Stomach (tissue), 9 donors: ENCODE measurements around the gene TOR4A. TPM values are rescaled to one million over a fixed set of nuclear protein-coding genes. Genes with fewer than 3 reads are reported as not detected.

Source experiments
- DNase-seq, 2 donors: peaks; one replicate each; pipeline versions ENCODE4 v3.0.0 to v3.0.0-alpha.2; 2013 to 2019
- H3K27ac ChIP-seq, 5 donors: fragments of 200-600 bp in 4 of 5; sonication (generic) in 4 of 5; one replicate each; pipeline ENCODE4 v1.5.1; 2013 to 2019; ENCODE audit warnings: mild to moderate bottlenecking in 1 of 5, moderate library complexity in 1 of 5
- H3K27me3 ChIP-seq, 3 donors: fragments of 200-600 bp; sonication (generic); one replicate each; pipeline ENCODE4 v1.5.1; 2017 to 2019; ENCODE audit warnings: mixed run types in 1 of 3
- H3K36me3 ChIP-seq, 4 donors: fragments of 200-600 bp; sonication (generic); 1 replicate in 3 of 4; 2 replicates in 1 of 4; pipeline ENCODE4 v1.5.1; 2016 to 2019
- H3K4me1 ChIP-seq, 4 donors: fragments of 200-600 bp; sonication (generic); one replicate each; pipeline ENCODE4 v1.5.1; 2016 to 2019
- H3K4me3 ChIP-seq, 4 donors: fragments of 200-600 bp; sonication (generic) in 3 of 4; one replicate each; pipeline ENCODE4 v1.5.1; 2016 to 2019; ENCODE audit warnings: mild to moderate bottlenecking in 1 of 4
- H3K9me3 ChIP-seq, 4 donors: fragments of 200-600 bp; sonication (generic); one replicate each; pipeline ENCODE4 v1.5.1; 2016 to 2019
- EP300 ChIP-seq: sonication (generic); formaldehyde crosslinking; IDR thresholded peaks from one replicate; pipeline ENCODE4 v1.6.1; 2017; ENCODE audit warnings: antibody characterized with exemption
- POLR2A ChIP-seq, 4 donors: fragments of 450-650 bp; IDR thresholded peaks; one replicate each; pipeline ENCODE4 v1.6.1; 2016; ENCODE audit warnings: antibody characterized with exemption in 4 of 4, control low read depth in 2 of 4, mild to moderate bottlenecking in 1 of 4, moderate library complexity in 1 of 4
- POLR2AphosphoS5 ChIP-seq, 3 donors: sonication (generic); formaldehyde crosslinking; IDR thresholded peaks; one replicate each; pipeline ENCODE4 v1.6.1; 2016; ENCODE audit warnings: antibody characterized with exemption in 3 of 3
- WGBS, 5 donors: extraction: QIAGEN DNeasy Blood & Tissue Kit in 3 of 5; methylation state at CpG; one replicate each; pipeline versions ENCODE4 v1.1.5 to v1.1.7; 2013 to 2018; 5-methylcytosine and 5-hydroxymethylcytosine counted together
- intact Hi-C: fragments of 100-400 bp; cut with DNase I; formaldehyde crosslinking; loops from one replicate; pipeline ENCODE4 v1.15.1; 2023; ENCODE audit warnings: low total_unique reads
- polyA plus RNA-seq, 3 donors: library from polyadenylated mRNA; stranded (reverse); fragments of 200-250 nt; gene quantifications; one replicate each; pipeline ENCODE4 v1.2.3, GENCODE V29; 2013
- total RNA-seq, 5 donors: library from RNA; depleted of rRNA; stranded (reverse); fragments of >200 nt; gene quantifications; one replicate each; pipeline versions ENCODE4 v1.1.0 to v1.2.3, GENCODE V29; 2014 to 2016
- TF ChIP-seq, protein P1 (sequence below), 7 experiments: fragments of 450-650 bp in 4 of 7; fragments of 200-600 bp in 3 of 7; sonication (generic) in 3 of 7; IDR thresholded peaks; one replicate each; pipeline ENCODE4 v1.5.1; 2016 to 2019; ENCODE audit warnings: antibody characterized with exemption in 7 of 7, control low read depth in 2 of 7, mild to moderate bottlenecking in 1 of 7
- donor health status: healthy with polysubstance abuse.
- donor health status: Bipolar disorder and iron deficiency.
- donor health status: healthy.

TOR4A gene
- total and polyA plus RNA-seq, 8 donors, result 5.9 to 180 (median 10.2) TPM

DNA sequence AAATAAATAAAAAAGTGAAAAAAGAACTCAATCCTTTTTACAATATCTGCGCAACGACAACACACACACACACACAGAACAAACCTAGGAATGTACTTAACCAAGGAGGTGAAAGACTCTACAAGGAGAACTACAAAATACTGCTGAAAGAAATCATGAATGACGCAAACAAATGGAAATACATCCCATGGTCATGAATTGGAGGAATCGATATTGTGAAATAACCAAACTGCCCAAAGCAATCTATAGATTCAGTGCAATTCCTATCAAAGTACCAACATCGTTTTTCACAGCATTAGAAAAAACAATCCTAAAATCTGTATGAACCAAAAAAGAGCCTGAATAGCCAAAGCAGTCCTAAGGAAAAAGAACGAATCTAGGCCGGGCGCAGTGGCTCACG lies 54.4 kb downstream of the TOR4A start:
- TF ChIP-seq POLR2AphosphoS5 (IDR thresholded peaks at IDR 0.05), result no peak
- TF ChIP-seq POLR2A (IDR thresholded peaks at IDR 0.05), result no peak
- TF ChIP-seq, protein P1, sequence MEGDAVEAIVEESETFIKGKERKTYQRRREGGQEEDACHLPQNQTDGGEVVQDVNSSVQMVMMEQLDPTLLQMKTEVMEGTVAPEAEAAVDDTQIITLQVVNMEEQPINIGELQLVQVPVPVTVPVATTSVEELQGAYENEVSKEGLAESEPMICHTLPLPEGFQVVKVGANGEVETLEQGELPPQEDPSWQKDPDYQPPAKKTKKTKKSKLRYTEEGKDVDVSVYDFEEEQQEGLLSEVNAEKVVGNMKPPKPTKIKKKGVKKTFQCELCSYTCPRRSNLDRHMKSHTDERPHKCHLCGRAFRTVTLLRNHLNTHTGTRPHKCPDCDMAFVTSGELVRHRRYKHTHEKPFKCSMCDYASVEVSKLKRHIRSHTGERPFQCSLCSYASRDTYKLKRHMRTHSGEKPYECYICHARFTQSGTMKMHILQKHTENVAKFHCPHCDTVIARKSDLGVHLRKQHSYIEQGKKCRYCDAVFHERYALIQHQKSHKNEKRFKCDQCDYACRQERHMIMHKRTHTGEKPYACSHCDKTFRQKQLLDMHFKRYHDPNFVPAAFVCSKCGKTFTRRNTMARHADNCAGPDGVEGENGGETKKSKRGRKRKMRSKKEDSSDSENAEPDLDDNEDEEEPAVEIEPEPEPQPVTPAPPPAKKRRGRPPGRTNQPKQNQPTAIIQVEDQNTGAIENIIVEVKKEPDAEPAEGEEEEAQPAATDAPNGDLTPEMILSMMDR (IDR thresholded peaks at IDR 0.05), result no peak
- no peak for TF ChIP-seq EP300
- Histone ChIP-seq H3K4me3 (no peak overlapping the region), H3K36me3 (peaks cover 0 to 12% (median 2%) of the 10 kb centered on the region in 4 donors), H3K9me3 (peaks cover 0 to 10% (median 4%) of the 10 kb centered on the region in 4 donors), H3K27ac (no peak overlapping the region), H3K4me1 (no peaks in the 10 kb centered on the region), H3K27me3 (no peaks in the 10 kb centered on the region)
- WGBS, 5 donors, result 94 to 97% (median 96%) methylated on average over 9 of the region's 9 CpGs
- no peak for DNase-seq
- intact Hi-C loops, result no loop called here

Other genes with a start within 250 kb of the TOR4A start
- gene ABCA2, start 249.5 kb upstream of the TOR4A start, total RNA-seq, result 100 to 1,000 TPM in 1 of 5 donors, 10 to 100 TPM in 3, 1 to 10 TPM in 1; 7.3 to 385 (median 72.8) TPM
- 10 to 100 TPM in 2 of 3 donors, 1 to 10 TPM in 1; 9.3 to 25.5 (median 24.4) TPM for gene ABCA2, start 249.5 kb upstream of the TOR4A start, polyA plus RNA-seq
- gene FUT7, start 245.6 kb upstream of the TOR4A start, total RNA-seq, result 1 to 10 TPM in 1 of 5 donors, under 1 TPM in 1, not detected in 3; 0.37 to 3.9 TPM
- gene FUT7, start 245.6 kb upstream of the TOR4A start, polyA plus RNA-seq, result under 1 TPM in 2 of 3 donors, not detected in 1; 0.23 to 0.50 TPM
- gene NPDC1, start 231.5 kb upstream of the TOR4A start, total RNA-seq, result 100 to 1,000 TPM in 4 of 5 donors, 10 to 100 TPM in 1; 20.0 to 276 (median 189) TPM
- 100 to 1,000 TPM; 104 to 186 (median 115) TPM for gene NPDC1, start 231.5 kb upstream of the TOR4A start, polyA plus RNA-seq
- 10 to 100 TPM in 1 of 5 donors, 1 to 10 TPM in 3, not detected in 1; 2.2 to 11.3 (median 6.7) TPM for gene ENTPD2, start 223.7 kb upstream of the TOR4A start, total RNA-seq
- 1 to 10 TPM; 2.0 to 4.8 (median 2.9) TPM for gene ENTPD2, start 223.7 kb upstream of the TOR4A start, polyA plus RNA-seq
- 10 to 100 TPM in 1 of 5 donors, 1 to 10 TPM in 3, not detected in 1; 2.9 to 84.9 (median 4.4) TPM for gene SAPCD2, start 207.2 kb upstream of the TOR4A start, total RNA-seq
- 1 to 10 TPM; 1.7 to 5.0 (median 3.8) TPM for gene SAPCD2, start 207.2 kb upstream of the TOR4A start, polyA plus RNA-seq
- 10 to 100 TPM in 3 of 5 donors, 1 to 10 TPM in 2; 4.6 to 95.6 (median 22.8) TPM for gene UAP1L1, start 200.2 kb upstream of the TOR4A start, total RNA-seq
- 1 to 10 TPM; 4.1 to 7.4 (median 6.0) TPM for gene UAP1L1, start 200.2 kb upstream of the TOR4A start, polyA plus RNA-seq
- gene MAN1B1, start 190.7 kb upstream of the TOR4A start, total RNA-seq, result 100 to 1,000 TPM in 1 of 5 donors, 10 to 100 TPM in 3, 1 to 10 TPM in 1; 4.7 to 167 (median 44.6) TPM
- 10 to 100 TPM; 22.8 to 52.6 (median 35.0) TPM for gene MAN1B1, start 190.7 kb upstream of the TOR4A start, polyA plus RNA-seq
- 100 to 1,000 TPM in 3 of 5 donors, 10 to 100 TPM in 2; 25.9 to 251 (median 103) TPM for gene DPP7, start 163.0 kb upstream of the TOR4A start, total RNA-seq
- 100 to 1,000 TPM; 325 to 346 (median 338) TPM for gene DPP7, start 163.0 kb upstream of the TOR4A start, polyA plus RNA-seq
- under 1 TPM in 1 of 5 donors, not detected in 4; 0.55 TPM for gene GRIN1, start 138.6 kb upstream of the TOR4A start, total RNA-seq
- gene GRIN1, start 138.6 kb upstream of the TOR4A start, polyA plus RNA-seq, result under 1 TPM in 2 of 3 donors, not detected in 1; 0.25 to 0.31 TPM
- 100 to 1,000 TPM in 1 of 5 donors, 10 to 100 TPM in 1, 1 to 10 TPM in 1, not detected in 2; 2.6 to 440 (median 11.2) TPM for gene LRRC26, start 107.7 kb upstream of the TOR4A start, total RNA-seq
- 1 to 10 TPM in 2 of 3 donors, under 1 TPM in 1; 1.00 to 7.7 (median 3.7) TPM for gene LRRC26, start 107.7 kb upstream of the TOR4A start, polyA plus RNA-seq
- gene TMEM210, start 105.7 kb upstream of the TOR4A start, total RNA-seq, result not detected
- not detected for gene TMEM210, start 105.7 kb upstream of the TOR4A start, polyA plus RNA-seq
- 100 to 1,000 TPM in 1 of 5 donors, 10 to 100 TPM in 4; 35.8 to 147 (median 42.9) TPM for gene ANAPC2, start 89.2 kb upstream of the TOR4A start, total RNA-seq
- 10 to 100 TPM; 26.1 to 45.0 (median 40.7) TPM for gene ANAPC2, start 89.2 kb upstream of the TOR4A start, polyA plus RNA-seq
- gene SSNA1, start 89.0 kb upstream of the TOR4A start, total RNA-seq, result 100 to 1,000 TPM in 2 of 5 donors, 10 to 100 TPM in 3; 28.1 to 154 (median 81.4) TPM
- 100 to 1,000 TPM; 118 to 146 (median 135) TPM for gene SSNA1, start 89.0 kb upstream of the TOR4A start, polyA plus RNA-seq
- gene TPRN, start 77.0 kb upstream of the TOR4A start, total RNA-seq, result 100 to 1,000 TPM in 1 of 5 donors, 10 to 100 TPM in 3, 1 to 10 TPM in 1; 8.8 to 161 (median 25.0) TPM
- gene TPRN, start 77.0 kb upstream of the TOR4A start, polyA plus RNA-seq, result 10 to 100 TPM; 23.5 to 36.9 (median 24.3) TPM
- gene TMEM203, start 72.1 kb upstream of the TOR4A start, total RNA-seq, result 10 to 100 TPM; 20.6 to 33.5 (median 28.0) TPM
- 10 to 100 TPM; 29.3 to 37.0 (median 35.6) TPM for gene TMEM203, start 72.1 kb upstream of the TOR4A start, polyA plus RNA-seq
- 100 to 1,000 TPM in 1 of 5 donors, 10 to 100 TPM in 2, 1 to 10 TPM in 1, under 1 TPM in 1; 0.89 to 105 (median 15.5) TPM for gene NDOR1, start 72.0 kb upstream of the TOR4A start, total RNA-seq
- gene NDOR1, start 72.0 kb upstream of the TOR4A start, polyA plus RNA-seq, result 1 to 10 TPM; 4.6 to 9.5 (median 6.4) TPM
- 10 to 100 TPM in 1 of 5 donors, 1 to 10 TPM in 2, under 1 TPM in 1, not detected in 1; 0.45 to 18.7 (median 3.3) TPM for gene RNF208, start 55.5 kb upstream of the TOR4A start, total RNA-seq
- 10 to 100 TPM; 11.8 to 13.9 (median 13.9) TPM for gene RNF208, start 55.5 kb upstream of the TOR4A start, polyA plus RNA-seq
- gene CYSRT1, start 52.6 kb upstream of the TOR4A start, total RNA-seq, result 1 to 10 TPM in 1 of 5 donors, under 1 TPM in 1, not detected in 3; 0.92 to 3.6 TPM
- 10 to 100 TPM in 1 of 3 donors, 1 to 10 TPM in 2; 2.7 to 47.3 (median 3.4) TPM for gene CYSRT1, start 52.6 kb upstream of the TOR4A start, polyA plus RNA-seq
- not detected for gene RNF224, start 50.2 kb upstream of the TOR4A start, total RNA-seq
- gene RNF224, start 50.2 kb upstream of the TOR4A start, polyA plus RNA-seq, result 1 to 10 TPM in 1 of 3 donors, not detected in 2; 1.0 TPM
- under 1 TPM in 1 of 5 donors, not detected in 4; 0.18 TPM for gene SLC34A3, start 46.8 kb upstream of the TOR4A start, total RNA-seq
- under 1 TPM in 1 of 3 donors, not detected in 2; 0.53 TPM for gene SLC34A3, start 46.8 kb upstream of the TOR4A start, polyA plus RNA-seq
- 100 to 1,000 TPM in 4 of 5 donors, 10 to 100 TPM in 1; 69.4 to 170 (median 115) TPM for gene TUBB4B, start 36.4 kb upstream of the TOR4A start, total RNA-seq
- 100 to 1,000 TPM; 188 to 292 (median 215) TPM for gene TUBB4B, start 36.4 kb upstream of the TOR4A start, polyA plus RNA-seq
- not detected for gene STPG3, start 26.4 kb upstream of the TOR4A start, total RNA-seq
- not detected for gene STPG3, start 26.4 kb upstream of the TOR4A start, polyA plus RNA-seq
- 100 to 1,000 TPM in 1 of 5 donors, 10 to 100 TPM in 4; 11.2 to 134 (median 44.9) TPM for gene NELFB, start 22.4 kb upstream of the TOR4A start, total RNA-seq
- 10 to 100 TPM; 29.0 to 38.0 (median 34.2) TPM for gene NELFB, start 22.4 kb upstream of the TOR4A start, polyA plus RNA-seq
- 100 to 1,000 TPM in 1 of 5 donors, 10 to 100 TPM in 2, 1 to 10 TPM in 2; 1.2 to 323 (median 14.6) TPM for gene NRARP, start 24.5 kb downstream of the TOR4A start, total RNA-seq
- gene NRARP, start 24.5 kb downstream of the TOR4A start, polyA plus RNA-seq, result 1 to 10 TPM; 1.5 to 2.7 (median 2.0) TPM
- 100 to 1,000 TPM in 1 of 5 donors, 10 to 100 TPM in 4; 12.9 to 105 (median 28.1) TPM for gene EXD3, start 145.4 kb downstream of the TOR4A start, total RNA-seq
- 10 to 100 TPM; 17.4 to 27.3 (median 20.7) TPM for gene EXD3, start 145.4 kb downstream of the TOR4A start, polyA plus RNA-seq
- 10 to 100 TPM in 2 of 5 donors, 1 to 10 TPM in 3; 3.5 to 43.2 (median 8.3) TPM for gene NOXA1, start 145.7 kb downstream of the TOR4A start, total RNA-seq
- gene NOXA1, start 145.7 kb downstream of the TOR4A start, polyA plus RNA-seq, result 10 to 100 TPM; 14.4 to 20.5 (median 15.1) TPM
- 10 to 100 TPM in 2 of 5 donors, 1 to 10 TPM in 1, under 1 TPM in 2; 0.89 to 37.9 (median 5.9) TPM for gene ENTPD8, start 163.6 kb downstream of the TOR4A start, total RNA-seq
- gene ENTPD8, start 163.6 kb downstream of the TOR4A start, polyA plus RNA-seq, result 10 to 100 TPM in 1 of 3 donors, 1 to 10 TPM in 2; 2.8 to 16.2 (median 7.6) TPM
- 10 to 100 TPM; 11.7 to 84.9 (median 56.6) TPM for gene NSMF, start 181.6 kb downstream of the TOR4A start, total RNA-seq
- 10 to 100 TPM; 20.3 to 45.4 (median 28.9) TPM for gene NSMF, start 181.6 kb downstream of the TOR4A start, polyA plus RNA-seq